ENCODE data around the gene BRINP2.

The BRINP2 gene

GRCh38 chr1:177170756-177171535 is at the start of gene BRINP2:
TSS of gene BRINP2 (plus strand) at chr1:177170958. CDS start at chr1:177229877, 58,919 bp downstream.
- DNase-seq: peak; percentile 59

- no peak for DNase-seq
Measured at GRCh38 chr1:177122461-177123251, 48.1 kb upstream of the BRINP2 start.

DNA sequence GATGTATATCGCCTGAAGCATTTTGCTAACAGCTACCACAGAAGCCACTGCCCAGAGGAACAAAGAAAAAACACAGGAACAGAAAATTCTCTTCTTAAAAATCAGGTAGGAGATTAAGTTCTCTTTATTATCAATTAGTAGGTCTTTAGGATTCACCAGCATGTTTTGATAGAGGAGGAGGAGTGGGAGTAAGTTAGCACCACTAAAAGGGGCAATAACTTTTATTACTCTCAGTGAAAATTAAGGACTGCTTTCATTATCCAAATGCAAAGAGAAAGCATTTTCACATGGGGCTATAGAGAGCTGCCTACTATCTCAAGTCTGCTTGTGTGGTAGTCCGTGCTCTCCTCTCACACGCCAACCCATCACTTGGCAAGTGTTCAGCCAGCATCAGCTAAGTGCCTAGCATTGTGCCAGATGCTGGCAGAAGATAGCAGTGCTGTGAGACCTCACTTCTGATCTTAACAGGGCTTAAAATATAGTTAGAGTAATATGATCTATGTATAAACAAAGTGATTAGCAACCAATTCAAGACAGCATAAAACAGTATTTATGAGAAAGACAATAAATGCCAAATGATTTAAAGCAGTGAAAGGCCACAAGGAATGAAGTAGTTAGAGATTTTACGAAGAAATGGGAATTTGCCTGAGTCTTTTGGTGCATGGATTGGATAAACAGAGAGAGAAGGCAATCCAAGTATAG is 46.0 kb upstream of the BRINP2 start:
- no peak for DNase-seq

- DNase-seq: no peak
Measured at GRCh38 chr1:177126267-177126666, 44.5 kb upstream of the BRINP2 start.

GRCh38 chr1:177128665-177129281 is 42.0 kb upstream of the BRINP2 start:
- DNase-seq: no peak

- DNase-seq: no peak
Measured at GRCh38 chr1:177130451-177130945, 40.3 kb upstream of the BRINP2 start.

GRCh38 chr1:177131723-177132122 is 39.0 kb upstream of the BRINP2 start:
- DNase-seq: no peak

DNA sequence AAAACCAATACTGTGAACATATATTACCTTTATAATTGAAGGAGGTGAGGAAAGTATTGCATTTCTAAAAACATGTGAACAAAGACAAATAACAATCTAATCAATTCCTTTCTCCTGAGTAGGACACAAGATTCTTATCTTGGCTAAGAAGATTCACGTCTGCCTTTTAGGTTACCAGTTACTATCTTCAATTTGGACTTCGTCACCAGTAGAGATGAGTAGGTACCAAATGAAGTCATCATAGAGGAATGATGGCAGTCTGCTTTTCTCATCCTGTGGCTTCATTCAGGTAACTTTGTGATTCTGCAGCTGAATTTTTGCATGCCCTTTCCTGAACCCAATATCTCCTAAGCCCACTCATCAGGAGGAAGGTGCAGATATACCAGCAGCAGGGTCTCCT is 38.6 kb upstream of the BRINP2 start:
- DNase-seq: no peak

DNA sequence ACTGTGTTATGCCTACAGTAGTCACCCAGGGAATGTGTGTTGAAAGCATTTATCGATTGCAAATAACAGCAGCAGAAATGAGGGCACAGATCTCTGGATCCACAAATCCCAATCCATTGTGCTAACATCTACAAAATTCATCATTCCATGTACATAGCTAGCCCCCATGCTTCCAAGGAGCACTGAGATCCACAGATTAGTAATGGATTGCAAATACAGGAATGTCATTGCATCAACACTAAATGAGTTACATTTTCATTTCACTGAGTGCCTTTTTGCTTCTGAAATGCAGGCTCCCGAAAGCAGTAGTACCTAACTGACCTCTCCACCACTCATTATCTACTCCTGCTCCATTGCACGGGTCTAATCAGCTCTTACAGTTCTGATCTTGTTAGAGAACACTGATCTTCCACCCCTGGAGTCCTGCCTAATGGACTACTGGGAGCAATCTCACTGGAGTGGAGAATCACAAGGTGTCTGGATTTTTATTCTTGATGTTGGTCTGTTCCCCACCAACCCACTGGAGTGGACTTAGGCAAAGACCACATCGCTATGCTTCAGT is 36.7 kb upstream of the BRINP2 start:
- no peak for DNase-seq

DNA sequence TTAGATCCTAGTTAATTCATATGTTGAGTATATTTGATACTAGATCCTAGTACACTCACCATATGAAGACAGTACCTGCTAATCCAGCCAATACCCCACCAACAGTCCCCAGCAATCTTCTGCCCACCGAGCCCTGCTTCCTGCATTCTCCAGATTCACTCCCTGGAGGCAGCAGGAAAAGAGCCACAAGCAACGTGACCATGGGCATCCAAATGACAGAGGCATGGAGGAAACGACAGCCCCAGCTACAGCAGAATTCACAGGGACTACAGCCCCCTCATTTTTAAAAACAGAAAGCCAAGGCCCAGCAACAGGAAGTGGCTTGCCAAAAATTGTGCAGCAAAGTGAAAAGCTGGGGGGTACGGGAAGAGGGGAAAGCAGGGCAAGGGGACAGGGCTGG is 35.5 kb upstream of the BRINP2 start:
- no peak for DNase-seq

DNA sequence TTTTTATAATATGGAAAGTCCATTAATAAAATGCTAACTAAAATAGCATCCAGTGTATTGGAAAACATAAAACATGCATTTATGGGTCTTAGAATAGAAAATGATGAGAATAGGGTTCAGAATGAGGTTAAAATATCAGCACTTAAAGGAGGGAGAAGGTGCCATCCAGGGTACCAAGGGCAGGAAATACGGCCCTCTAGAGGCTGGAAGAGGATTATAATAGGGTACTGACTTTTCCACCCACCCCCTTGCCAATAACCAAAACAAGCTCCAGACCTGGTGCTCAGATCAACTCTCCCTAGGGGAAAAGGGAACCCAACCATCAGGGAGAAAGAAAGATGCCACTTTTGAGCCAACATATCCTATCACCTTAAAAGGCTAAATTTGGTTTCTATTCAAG is 32.9 kb upstream of the BRINP2 start:
- no peak for DNase-seq

DNA sequence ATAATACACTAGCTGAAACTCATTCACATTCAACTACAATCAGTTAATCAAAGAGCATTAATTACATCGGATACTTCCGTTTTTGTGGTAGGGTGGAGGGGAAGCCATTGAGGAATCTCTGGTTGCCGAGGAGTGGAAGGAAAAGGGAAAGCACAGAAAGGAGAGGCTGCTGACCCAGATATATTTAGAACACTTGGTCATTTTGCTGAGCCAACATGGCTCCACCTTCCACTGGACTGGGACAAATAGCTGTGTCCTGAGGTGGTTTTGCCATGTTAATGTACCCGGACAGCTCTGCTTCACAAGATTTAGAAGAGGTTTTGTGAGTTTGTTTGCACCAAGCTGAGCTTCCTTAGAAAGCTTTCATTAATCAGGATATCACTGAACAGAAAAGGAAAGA is 32.4 kb upstream of the BRINP2 start:
- DNase-seq: no peak

DNA sequence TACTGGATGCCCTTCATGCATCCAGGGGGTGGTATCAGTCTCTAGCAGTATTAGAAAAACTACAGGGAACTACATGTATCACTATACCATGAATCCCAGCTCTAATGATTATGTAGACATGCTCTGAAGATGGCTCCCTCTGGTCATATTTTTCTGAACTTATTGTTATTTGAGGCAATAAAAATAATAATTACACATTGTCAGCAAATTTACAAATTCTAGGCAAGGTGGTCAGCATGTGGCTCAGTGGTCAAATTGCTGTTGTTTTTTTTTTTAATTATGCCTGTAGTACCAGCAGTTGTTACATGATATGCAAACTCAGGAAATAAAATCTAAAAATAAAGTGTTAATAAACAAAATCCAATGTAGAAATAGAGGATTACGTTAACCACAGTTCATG is 28.7 kb upstream of the BRINP2 start:
- no peak for DNase-seq

- no peak for DNase-seq
Measured at GRCh38 chr1:177142791-177143271, 27.9 kb upstream of the BRINP2 start.

DNA sequence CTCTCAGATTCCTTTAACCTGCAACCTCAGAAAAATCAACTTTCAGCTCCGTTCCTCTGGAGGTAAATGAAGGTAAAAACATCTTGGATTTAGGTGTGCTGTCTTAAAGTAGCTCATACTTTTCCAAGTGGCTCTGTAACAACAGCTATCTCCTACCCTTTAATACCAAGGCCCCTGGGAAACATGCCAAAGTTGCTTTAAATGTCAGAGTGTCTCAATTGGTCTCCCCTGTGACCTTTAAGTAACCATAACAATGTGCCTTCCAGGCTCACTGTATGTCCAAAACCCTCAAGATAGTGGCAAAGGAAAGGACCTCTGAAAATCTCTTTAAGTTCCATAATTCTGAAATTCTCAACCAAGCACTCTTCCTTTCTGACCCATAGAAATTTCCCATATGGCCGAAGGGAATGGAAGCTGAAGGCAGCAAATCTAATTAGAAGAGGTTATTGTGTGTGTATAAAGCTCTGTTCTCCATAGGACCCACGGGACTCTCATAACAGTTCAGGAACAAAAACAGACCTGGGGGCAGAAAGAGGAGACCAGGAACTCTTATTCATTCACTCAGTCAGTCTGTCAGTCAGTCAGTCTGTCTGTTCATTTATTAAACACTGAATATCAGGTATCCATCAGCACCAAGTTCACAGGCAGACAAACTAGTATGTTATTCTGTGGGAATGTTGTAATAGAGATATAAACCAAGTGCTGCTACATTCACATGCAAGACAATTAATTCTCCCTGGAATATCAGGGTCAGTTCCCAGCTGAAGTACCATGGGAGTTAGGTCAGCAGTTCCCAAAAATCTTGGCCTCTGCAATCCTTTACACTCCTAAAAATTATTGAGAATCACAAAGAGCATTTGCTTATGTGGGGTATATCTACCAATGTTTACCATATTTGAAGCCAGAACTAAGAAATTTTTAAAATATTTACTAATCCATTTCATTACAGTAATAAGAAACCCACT is 25.4 kb upstream of the BRINP2 start:
- no peak for DNase-seq

DNA sequence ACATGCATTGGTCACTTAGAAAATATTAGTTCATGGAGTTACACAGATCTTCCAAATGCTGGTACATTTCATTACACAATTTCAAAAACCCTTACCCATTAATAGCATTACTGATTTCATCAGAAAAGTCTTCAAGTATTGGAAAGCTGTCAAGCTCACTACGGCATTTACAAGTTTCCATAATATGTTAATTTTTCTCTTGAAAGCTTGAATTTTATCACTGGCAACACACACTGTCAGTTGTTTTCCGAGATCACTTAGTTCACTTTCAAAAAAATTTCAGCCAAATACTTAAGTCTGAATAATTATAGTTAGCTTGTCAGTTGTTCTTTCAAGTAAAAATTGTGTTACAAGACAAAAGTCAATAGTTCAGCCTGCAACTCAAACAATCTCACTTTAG is 24.3 kb upstream of the BRINP2 start:
- DNase-seq: no peak

DNA sequence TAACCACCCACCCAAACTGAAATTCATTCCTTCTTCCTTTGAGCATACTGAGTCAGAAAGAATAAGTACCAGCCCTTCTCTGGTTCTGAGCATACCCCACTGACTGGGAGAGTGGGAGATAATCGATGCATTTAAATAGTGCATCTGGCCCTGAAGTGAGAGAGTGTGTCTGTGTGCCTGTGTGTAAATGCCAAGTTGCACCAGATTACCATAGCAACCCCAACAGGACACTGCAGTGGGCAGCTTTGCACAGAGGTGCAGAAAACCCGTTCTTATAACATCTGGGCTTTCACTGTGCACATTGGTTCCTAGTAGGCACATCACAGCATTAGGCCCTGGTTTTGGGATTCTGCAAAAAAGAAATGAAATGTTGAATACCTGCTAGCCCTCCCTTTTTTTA is 8.5 kb upstream of the BRINP2 start:
- no peak for DNase-seq

- DNase-seq: no peak
Measured at GRCh38 chr1:177163844-177164379, 6.8 kb upstream of the BRINP2 start.

- peak; percentile 32 for DNase-seq
Measured at GRCh38 chr1:177164380-177165068, 6.2 kb upstream of the BRINP2 start, which contains the start of gene ASTN1. TSS of gene ASTN1 (minus strand) at chr1:177164712. CDS start at chr1:177164676, 36 bp downstream.

GRCh38 chr1:177165069-177165439 is 5.7 kb upstream of the BRINP2 start:
- no peak for DNase-seq

Measured in T1000 (cell line).